ENCODE measurements around the gene KLKB1. TPM values are rescaled to one million over a fixed set of nuclear protein-coding genes. Genes with fewer than 3 reads are reported as not detected.
"Not testable (repeated sequence)": the region's sequence is repeated elsewhere in the genome, so short reads cannot be mapped to it uniquely, and the experiment has no call there.

The KLKB1 gene
- total RNA-seq, 5 donors from 2014 or later (not counting 1 experiment from before 2014, with no cell fraction given): 1.3 to 2.9 (median 2.1) TPM

GRCh38 chr4:186244835-186245234 is 17.5 kb downstream of the KLKB1 start:
- Histone ChIP-seq H3K9me3 (no peaks in the 10 kb centered on the region), H3K27ac (ENCODE audit: low read length) (no peak overlapping the region), H3K4me3 (ENCODE audit: control insufficient read depth in 1 of 2, extremely low read depth in 1 of 2, low read length in 1 of 2) (no peak overlapping the region), H3K4me1 (ENCODE audit: control insufficient read depth in 1 of 2, extremely low read depth in 1 of 2, insufficient read depth in 2 of 2, low read length in 2 of 2) (no peaks in the 10 kb centered on the region), H3K36me3 (ENCODE audit: control insufficient read depth in 2 of 2, extremely low read depth in 1 of 2, insufficient read depth in 1 of 2, low read length in 1 of 2) (no peaks in the 10 kb centered on the region), H3K27me3 (replicated peaks in 1 of 2; ENCODE audit: control insufficient read depth in 2 of 2, extremely low read depth in 1 of 2, insufficient read depth in 2 of 2, low read length in 1 of 2) (no peaks in the 10 kb centered on the region)
- DNase-seq: no peak
- POLR2A ChIA-PET: no interaction called here
- Mint-ChIP-seq H3K4me3 (no peak overlapping the region), H3K4me1 (no peaks in the 10 kb centered on the region), H3K9me3 (peaks cover 2 to 11% (median 9%) of the 10 kb centered on the region in 3 donors), H3K27ac (no peak overlapping the region), H3K36me3 (peaks cover 28% of the 10 kb centered on the region), H3K27me3 (no peaks in the 10 kb centered on the region)
- ATAC-seq (replicated peaks in 1 of 4): no peak
- WGBS (ENCODE audit: insufficient coverage): 57% methylated on average over 4 of the region's 5 CpGs
- CTCF ChIA-PET: no interaction called here

GRCh38 chr4:186247062-186247752 is 19.9 kb downstream of the KLKB1 start:
- H3K4me1 ChIP-seq (ENCODE audit: control insufficient read depth in 1 of 2, extremely low read depth in 1 of 2, insufficient read depth in 2 of 2, low read length in 2 of 2); H3K4me3 Mint-ChIP-seq; ATAC-seq (replicated peaks in 1 of 4); H3K4me1 Mint-ChIP-seq; DNase-seq; CTCF ChIA-PET; H3K27me3 Mint-ChIP-seq; H3K36me3 ChIP-seq (ENCODE audit: control insufficient read depth in 2 of 2, extremely low read depth in 1 of 2, insufficient read depth in 1 of 2, low read length in 1 of 2); H3K4me3 ChIP-seq (ENCODE audit: control insufficient read depth in 1 of 2, extremely low read depth in 1 of 2, low read length in 1 of 2); H3K27ac Mint-ChIP-seq; POLR2A ChIA-PET; H3K27me3 ChIP-seq (replicated peaks in 1 of 2; ENCODE audit: control insufficient read depth in 2 of 2, extremely low read depth in 1 of 2, insufficient read depth in 2 of 2, low read length in 1 of 2); H3K9me3 ChIP-seq; H3K27ac ChIP-seq (ENCODE audit: low read length): not testable (repeated sequence)
- peaks cover 2 to 11% (median 9%) of the 10 kb centered on the region in 3 donors for H3K9me3 Mint-ChIP-seq
- 79% methylated on average over 6 of the region's 9 CpGs for WGBS (ENCODE audit: insufficient coverage)
- peaks cover 35% of the 10 kb centered on the region for H3K36me3 Mint-ChIP-seq

- no peaks in the 10 kb centered on the region for H3K4me1 ChIP-seq (ENCODE audit: control insufficient read depth in 1 of 2, extremely low read depth in 1 of 2, insufficient read depth in 2 of 2, low read length in 2 of 2)
- H3K27ac ChIP-seq (ENCODE audit: low read length): no peak overlapping the region
- Mint-ChIP-seq H3K36me3 (peaks cover 36% of the 10 kb centered on the region), H3K4me1 (no peaks in the 10 kb centered on the region), H3K9me3 (peaks cover 2 to 11% (median 9%) of the 10 kb centered on the region in 3 donors), H3K4me3 (no peak overlapping the region), H3K27ac (no peak overlapping the region), H3K27me3 (no peaks in the 10 kb centered on the region)
- no peaks in the 10 kb centered on the region for H3K9me3 ChIP-seq
- POLR2A ChIA-PET: no interaction called here
- ATAC-seq (replicated peaks in 1 of 4) (no peak), DNase-seq (no peak)
- no peak overlapping the region for H3K4me3 ChIP-seq (ENCODE audit: control insufficient read depth in 1 of 2, extremely low read depth in 1 of 2, low read length in 1 of 2)
- CTCF ChIA-PET: no interaction called here
- no peaks in the 10 kb centered on the region for H3K36me3 ChIP-seq (ENCODE audit: control insufficient read depth in 2 of 2, extremely low read depth in 1 of 2, insufficient read depth in 1 of 2, low read length in 1 of 2)
- H3K27me3 ChIP-seq (replicated peaks in 1 of 2; ENCODE audit: control insufficient read depth in 2 of 2, extremely low read depth in 1 of 2, insufficient read depth in 2 of 2, low read length in 1 of 2): no peaks in the 10 kb centered on the region
- WGBS (ENCODE audit: insufficient coverage): no CpG with 5 or more reads among the region's 1 CpG
Measured at GRCh38 chr4:186248643-186249042, 21.3 kb downstream of the KLKB1 start.

GRCh38 chr4:186249785-186250754 is 22.8 kb downstream of the KLKB1 start:
- Histone ChIP-seq H3K27ac (ENCODE audit: low read length) (no peak overlapping the region), H3K36me3 (ENCODE audit: control insufficient read depth in 2 of 2, extremely low read depth in 1 of 2, insufficient read depth in 1 of 2, low read length in 1 of 2) (no peaks in the 10 kb centered on the region), H3K9me3 (no peaks in the 10 kb centered on the region), H3K4me1 (ENCODE audit: control insufficient read depth in 1 of 2, extremely low read depth in 1 of 2, insufficient read depth in 2 of 2, low read length in 2 of 2) (no peaks in the 10 kb centered on the region), H3K4me3 (ENCODE audit: control insufficient read depth in 1 of 2, extremely low read depth in 1 of 2, low read length in 1 of 2) (no peak overlapping the region), H3K27me3 (replicated peaks in 1 of 2; ENCODE audit: control insufficient read depth in 2 of 2, extremely low read depth in 1 of 2, insufficient read depth in 2 of 2, low read length in 1 of 2) (no peaks in the 10 kb centered on the region)
- H3K36me3 Mint-ChIP-seq: peaks cover 45% of the 10 kb centered on the region
- no peaks in the 10 kb centered on the region for H3K4me1 Mint-ChIP-seq
- peaks cover 2 to 11% (median 9%) of the 10 kb centered on the region in 3 donors for H3K9me3 Mint-ChIP-seq
- H3K27me3 Mint-ChIP-seq: no peaks in the 10 kb centered on the region
- ChIA-PET POLR2A (no interaction called here), CTCF (no interaction called here)
- H3K4me3 Mint-ChIP-seq: no peak overlapping the region
- no peak for ATAC-seq (replicated peaks in 1 of 4)
- H3K27ac Mint-ChIP-seq: no peak overlapping the region
- DNase-seq: no peak
- WGBS (ENCODE audit: insufficient coverage): 71% methylated on average over 6 of the region's 8 CpGs

GRCh38 chr4:186250760-186251159 is 23.5 kb downstream of the KLKB1 start:
- Mint-ChIP-seq H3K27ac (no peak overlapping the region), H3K9me3 (peaks cover 0 to 11% (median 6%) of the 10 kb centered on the region in 3 donors), H3K36me3 (peaks cover 41% of the 10 kb centered on the region), H3K4me1 (no peaks in the 10 kb centered on the region), H3K4me3 (no peak overlapping the region), H3K27me3 (no peaks in the 10 kb centered on the region)
- Histone ChIP-seq H3K36me3 (ENCODE audit: control insufficient read depth in 2 of 2, extremely low read depth in 1 of 2, insufficient read depth in 1 of 2, low read length in 1 of 2) (no peaks in the 10 kb centered on the region), H3K9me3 (no peaks in the 10 kb centered on the region), H3K4me3 (ENCODE audit: control insufficient read depth in 1 of 2, extremely low read depth in 1 of 2, low read length in 1 of 2) (no peak overlapping the region), H3K27me3 (replicated peaks in 1 of 2; ENCODE audit: control insufficient read depth in 2 of 2, extremely low read depth in 1 of 2, insufficient read depth in 2 of 2, low read length in 1 of 2) (no peaks in the 10 kb centered on the region), H3K4me1 (ENCODE audit: control insufficient read depth in 1 of 2, extremely low read depth in 1 of 2, insufficient read depth in 2 of 2, low read length in 2 of 2) (no peaks in the 10 kb centered on the region), H3K27ac (ENCODE audit: low read length) (no peak overlapping the region)
- ATAC-seq (replicated peaks in 1 of 4) (no peak), DNase-seq (no peak)
- ChIA-PET CTCF (no interaction called here), POLR2A (no interaction called here)
- no CpG with 5 or more reads among the region's 2 CpGs for WGBS (ENCODE audit: insufficient coverage)

GRCh38 chr4:186255122-186255521 is 27.8 kb downstream of the KLKB1 start:
- H3K27ac ChIP-seq (ENCODE audit: low read length): no peak overlapping the region
- POLR2A ChIA-PET: no interaction called here
- DNase-seq: no peak
- Mint-ChIP-seq H3K4me1 (no peaks in the 10 kb centered on the region), H3K27me3 (no peaks in the 10 kb centered on the region), H3K36me3 (peaks cover 45% of the 10 kb centered on the region), H3K4me3 (no peak overlapping the region), H3K9me3 (no peaks in the 10 kb centered on the region), H3K27ac (no peak overlapping the region)
- no peak for ATAC-seq (replicated peaks in 1 of 4)
- H3K36me3 ChIP-seq (ENCODE audit: control insufficient read depth in 2 of 2, extremely low read depth in 1 of 2, insufficient read depth in 1 of 2, low read length in 1 of 2): no peaks in the 10 kb centered on the region
- no peaks in the 10 kb centered on the region for H3K9me3 ChIP-seq
- H3K4me3 ChIP-seq (ENCODE audit: control insufficient read depth in 1 of 2, extremely low read depth in 1 of 2, low read length in 1 of 2): no peak overlapping the region
- H3K27me3 ChIP-seq (replicated peaks in 1 of 2; ENCODE audit: control insufficient read depth in 2 of 2, extremely low read depth in 1 of 2, insufficient read depth in 2 of 2, low read length in 1 of 2): no peaks in the 10 kb centered on the region
- whole genome bisulfite sequencing (ENCODE audit: insufficient coverage): 80% methylated on average over 1 of the region's 3 CpGs
- CTCF ChIA-PET: no interaction called here
- H3K4me1 ChIP-seq (ENCODE audit: control insufficient read depth in 1 of 2, extremely low read depth in 1 of 2, insufficient read depth in 2 of 2, low read length in 2 of 2): no peaks in the 10 kb centered on the region

Data from T-cell (primary cell).